COLO668 (cell line): Measurements from ENCODE around the gene EYA3.

Experiments
- DNase-seq: peaks from one replicate; lab custom pipeline; 2025; ENCODE audit not compliant: unreplicated experiment; lab: John Stamatoyannopoulos, UW

Gene EYA3

DNA sequence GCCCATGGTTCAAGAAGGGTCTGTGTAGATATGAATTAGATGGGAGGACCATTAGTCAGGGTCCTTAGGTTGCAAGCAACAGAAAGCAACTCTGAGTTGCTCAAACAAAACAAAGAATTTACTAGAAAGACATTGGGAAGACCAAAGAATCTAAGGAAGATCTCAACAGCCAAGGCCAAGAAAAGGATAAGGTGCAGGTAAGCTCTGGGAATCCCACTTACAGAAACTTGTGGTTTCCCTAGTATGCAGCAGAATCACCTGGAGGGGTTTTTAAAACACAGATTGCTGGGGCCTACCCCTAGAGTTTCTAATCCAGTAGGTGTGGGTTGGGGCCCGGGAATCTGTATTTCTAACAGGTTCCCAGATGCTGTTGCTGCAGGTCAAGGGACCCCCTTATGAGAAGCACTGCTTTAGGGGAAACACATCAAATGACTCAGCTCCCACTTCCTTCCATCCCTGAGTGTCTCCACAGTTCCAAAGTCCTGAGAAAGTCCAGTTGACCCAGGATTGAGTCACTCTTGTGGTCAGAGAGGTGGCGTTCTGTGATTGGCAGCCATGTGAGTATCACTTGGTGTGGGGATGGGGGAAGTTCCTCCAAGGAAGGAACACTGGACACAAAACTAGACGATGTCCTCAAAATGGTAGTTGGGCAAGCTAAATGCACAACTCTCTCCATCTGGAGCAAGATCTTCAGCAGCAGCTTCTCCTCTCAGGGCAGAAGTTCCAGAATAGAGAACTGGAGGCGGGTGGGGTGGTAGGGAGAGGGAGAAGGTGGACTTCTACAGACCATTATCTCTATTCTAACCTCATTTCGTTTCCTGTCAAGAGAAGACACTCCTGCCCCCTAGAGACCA is 24.2 kb upstream of the EYA3 start:
- peak; percentile 19 for DNase-seq

DNA sequence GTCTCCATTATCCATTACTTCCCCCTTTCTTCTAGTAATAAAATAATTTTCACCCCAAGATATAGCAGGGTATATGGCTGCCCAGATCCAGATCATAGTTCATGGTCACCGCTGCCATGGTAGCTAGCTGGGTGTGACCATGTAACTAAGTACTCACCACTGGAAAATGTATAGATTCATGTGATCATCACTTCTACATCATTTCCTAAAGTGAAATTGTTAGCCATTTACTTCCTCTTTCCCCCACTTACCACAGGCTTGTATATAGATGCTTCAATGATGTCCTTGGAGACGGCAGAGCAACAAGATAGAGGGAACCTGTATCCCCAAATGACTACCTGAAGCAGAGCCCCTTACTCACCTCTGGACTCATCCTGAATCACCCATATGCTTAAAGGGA is 22.7 kb upstream of the EYA3 start:
- no peak for DNase-seq

- DNase-seq = no peak
Measured at GRCh38 chr1:28110555-28110954, 22.1 kb upstream of the EYA3 start.

DNA sequence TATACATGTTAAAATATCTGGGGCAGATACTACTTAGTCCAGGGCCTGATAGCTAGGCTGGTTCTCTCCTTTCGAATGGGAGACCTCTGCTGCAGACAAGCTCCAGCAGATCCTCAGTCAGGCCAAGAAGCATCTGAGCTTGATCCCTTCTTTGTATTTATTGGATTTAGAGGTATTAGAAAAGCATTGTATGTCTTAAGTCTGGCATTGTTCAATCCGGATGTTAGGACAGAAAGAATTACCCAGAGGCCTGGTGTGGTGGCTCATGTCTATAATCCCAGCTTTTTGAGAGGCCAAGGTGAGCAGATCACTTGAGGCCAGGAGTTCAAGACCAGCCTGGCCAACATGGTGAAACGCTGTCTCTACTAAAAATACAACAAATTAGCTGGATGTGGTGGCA is 21.2 kb upstream of the EYA3 start:
- DNase-seq = no peak

DNA sequence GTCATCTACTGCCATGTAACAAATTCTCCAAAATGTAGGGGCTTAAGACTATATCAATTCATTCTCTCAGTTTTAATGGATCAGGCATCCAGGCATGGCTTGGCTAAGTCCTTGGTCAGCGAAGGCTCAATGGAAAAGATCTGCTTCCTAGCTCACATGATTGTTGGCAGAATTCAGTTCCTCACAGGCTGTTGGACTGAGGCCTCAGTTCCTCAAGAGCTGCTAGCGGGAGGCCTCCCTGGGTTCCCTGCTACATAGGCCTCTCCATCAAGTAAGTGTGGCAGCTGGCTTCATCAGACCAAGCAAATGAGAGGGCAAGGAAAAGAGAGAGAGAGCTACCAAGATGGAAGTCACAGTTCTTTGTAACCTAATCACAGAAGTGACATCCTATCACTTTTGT is 19.6 kb upstream of the EYA3 start:
- DNase-seq = no peak

DNA sequence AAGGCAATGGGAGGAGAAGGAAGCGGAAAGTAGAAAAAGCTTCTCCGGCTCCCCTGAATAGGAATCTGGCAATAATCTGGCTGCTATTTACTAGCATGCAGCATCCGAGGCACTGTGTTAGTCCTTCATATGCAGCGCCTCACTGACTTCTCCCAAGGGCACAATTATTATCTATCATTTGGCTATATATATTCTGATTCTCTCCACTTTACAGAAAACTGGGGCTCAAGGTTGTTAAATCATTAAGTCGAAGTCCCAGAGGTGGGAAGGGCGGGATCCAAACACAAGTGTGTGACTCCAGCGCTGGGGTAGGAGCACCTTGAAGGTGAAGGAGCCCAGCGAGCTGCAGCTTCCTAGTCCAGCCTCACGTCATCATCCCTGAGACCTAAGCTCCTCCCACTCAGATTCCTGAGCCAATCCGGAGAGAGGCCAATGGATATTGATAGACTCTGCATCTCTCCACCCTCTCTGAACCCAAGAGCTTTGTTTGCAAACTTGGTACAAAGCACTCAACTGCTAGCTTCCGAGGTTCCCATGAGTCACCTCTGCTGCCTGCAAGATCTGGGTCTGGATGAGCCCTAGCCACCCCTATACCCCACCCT is 16.6 kb upstream of the EYA3 start:
- peak; percentile 32 for DNase-seq

DNA sequence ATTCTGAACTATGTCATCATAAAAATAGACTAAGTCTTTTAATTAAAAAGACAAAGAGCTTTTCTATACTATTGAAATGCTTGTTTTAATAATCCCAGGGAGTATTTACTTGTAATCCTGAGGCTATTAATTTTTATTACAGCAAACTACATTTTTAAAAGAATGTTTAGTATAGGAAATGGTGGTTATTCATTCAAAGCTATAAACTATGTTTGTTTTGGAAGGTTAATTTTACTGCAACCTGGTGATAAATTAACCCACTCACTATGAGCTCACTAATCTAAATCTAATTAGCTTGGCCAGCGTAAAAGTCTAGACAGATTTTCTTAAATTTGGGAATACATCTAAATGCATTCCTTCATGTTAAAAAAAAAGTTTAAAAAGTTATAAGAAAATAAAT is 13.8 kb upstream of the EYA3 start:
- no peak for DNase-seq

- DNase-seq = no peak
Measured at GRCh38 chr1:28099050-28099769, 10.8 kb upstream of the EYA3 start.

DNA sequence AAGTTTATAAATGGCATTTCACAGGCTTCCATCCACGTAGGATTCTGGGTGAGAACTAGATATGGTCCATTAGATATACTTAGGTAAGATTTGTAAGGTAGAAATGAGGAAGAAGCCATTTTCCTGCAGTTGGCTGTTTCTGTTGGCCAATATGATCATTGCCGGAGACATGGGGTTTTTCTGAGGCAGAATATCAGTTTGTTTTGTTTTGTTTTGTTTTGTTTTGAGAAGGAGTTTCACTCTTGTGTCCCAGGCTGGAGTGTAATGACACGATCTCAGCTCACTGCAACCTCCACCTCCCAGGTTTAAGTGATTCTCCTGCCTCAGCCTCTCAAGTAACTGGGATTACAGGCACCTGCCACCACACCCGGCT is 8.7 kb upstream of the EYA3 start:
- no peak for DNase-seq

DNA sequence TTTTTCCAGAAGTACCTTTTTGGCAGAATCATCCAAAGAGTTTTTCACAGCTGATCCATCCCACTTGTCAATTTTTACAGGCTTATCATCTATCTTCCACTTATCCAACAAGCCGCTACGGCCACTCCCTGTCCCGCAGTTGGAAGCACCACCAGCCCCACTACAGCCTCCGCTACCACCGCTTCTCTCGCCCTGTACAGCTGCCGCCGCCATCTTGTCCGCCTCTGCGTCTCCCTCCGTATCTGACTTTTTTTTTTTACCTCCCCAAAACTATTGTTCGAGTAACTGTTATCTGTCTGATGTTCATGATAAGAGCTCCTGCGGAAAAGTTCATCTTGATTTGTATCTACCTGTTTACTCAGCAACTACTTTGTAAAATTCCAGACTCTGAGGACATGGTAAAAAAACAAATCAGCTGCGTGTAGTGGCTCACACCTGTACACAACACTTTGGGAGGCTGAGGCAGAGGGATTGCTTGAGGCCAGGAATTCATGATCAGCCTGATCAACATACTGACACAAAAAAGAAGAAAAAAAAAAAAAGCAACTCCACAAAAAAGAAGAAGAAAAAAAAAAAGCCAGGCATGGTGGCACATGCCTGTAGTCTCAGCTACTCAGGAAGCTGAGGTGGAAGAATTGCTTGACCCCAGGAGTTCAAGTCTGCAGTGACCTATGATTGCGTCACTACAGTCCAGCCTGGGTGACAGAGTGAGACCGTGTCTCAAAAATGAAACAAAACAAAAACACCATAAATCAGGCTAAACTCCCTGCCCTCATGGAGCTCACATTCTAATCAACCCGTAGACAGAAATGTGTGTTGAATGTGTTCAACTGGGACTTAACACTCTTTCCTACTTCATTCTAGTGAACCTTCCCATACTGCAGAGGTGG is 8.0 kb upstream of the EYA3 start:
- DNase-seq = no peak

GRCh38 chr1:28091043-28091781 is 2.8 kb upstream of the EYA3 start:
- DNase-seq = peak; percentile 81

GRCh38 chr1:28087614-28088167 is 719 bp downstream of the EYA3 start:
- DNase-seq = peak; percentile 44

GRCh38 chr1:28086651-28087050 is 1.8 kb downstream of the EYA3 start:
- DNase-seq = no peak

GRCh38 chr1:28085129-28085528 is 3.3 kb downstream of the EYA3 start:
- DNase-seq = no peak

- DNase-seq = no peak
Measured at GRCh38 chr1:28083876-28084275, 4.5 kb downstream of the EYA3 start.

DNA sequence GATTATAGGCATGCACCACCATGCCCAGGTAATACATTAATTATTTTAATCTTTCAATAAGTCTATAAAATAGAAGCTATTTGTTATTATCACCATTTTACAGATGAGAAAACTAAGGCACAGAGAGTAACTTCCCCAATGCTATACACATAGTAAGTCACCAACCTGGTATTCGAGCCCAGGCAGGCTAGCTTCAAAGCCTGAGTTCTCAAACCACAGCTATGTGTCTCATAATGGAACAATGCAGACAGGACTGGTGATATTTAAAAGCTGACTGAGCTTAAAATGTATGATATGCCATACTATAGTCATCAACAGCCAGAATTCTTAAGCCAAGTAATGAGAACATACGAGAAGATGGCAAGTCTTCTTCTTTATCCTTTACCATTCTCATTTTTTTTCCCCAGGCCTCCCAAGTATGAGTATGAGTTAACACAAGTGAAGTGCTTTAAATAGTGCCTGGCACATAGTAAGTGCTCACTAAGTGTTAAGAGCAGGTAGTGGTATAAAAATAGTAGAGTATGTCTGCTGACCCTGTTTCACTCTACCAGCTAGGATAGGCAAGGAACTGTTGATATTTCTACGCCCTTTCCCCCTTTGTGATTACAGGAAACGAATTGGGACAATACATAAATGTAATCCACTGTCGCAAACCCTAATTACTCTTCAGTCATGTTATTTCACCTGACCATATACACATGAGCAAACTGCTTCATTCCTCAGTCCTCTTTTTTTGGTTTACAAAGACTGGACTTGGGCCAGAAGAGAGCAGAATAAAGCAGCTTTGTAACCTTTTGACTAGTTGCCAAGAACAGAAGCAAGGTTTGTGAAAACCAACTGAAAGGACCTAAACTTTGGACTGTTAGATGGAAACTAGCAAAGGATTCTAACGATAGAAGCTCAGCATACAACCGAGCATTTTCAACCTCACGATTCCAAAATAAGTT is 9.5 kb downstream of the EYA3 start:
- no peak for DNase-seq

GRCh38 chr1:28078262-28078661 is 10.1 kb downstream of the EYA3 start:
- no peak for DNase-seq

GRCh38 chr1:28074892-28075511 is 13.4 kb downstream of the EYA3 start:
- no peak for DNase-seq

DNA sequence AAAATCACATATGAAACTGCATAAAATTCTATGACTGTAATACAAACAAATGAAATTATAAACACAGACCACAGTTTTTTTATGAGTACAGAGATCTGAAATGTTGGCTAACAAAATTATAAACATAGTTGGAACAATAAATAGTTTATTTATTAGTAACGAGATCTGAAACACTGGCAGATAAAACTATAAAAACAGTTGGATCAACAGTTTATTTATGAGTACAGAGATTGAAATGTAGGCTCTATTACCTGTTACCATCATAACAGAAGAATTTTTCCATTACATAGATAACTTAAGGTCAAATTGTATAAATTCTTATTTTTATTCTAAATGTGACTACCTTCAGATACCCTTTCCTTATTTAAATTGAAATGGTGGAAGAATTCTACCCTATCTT is 14.5 kb downstream of the EYA3 start:
- no peak for DNase-seq
